GM21526 (cell line): ENCODE data around the gene P2RX1.

ENCODE experiments used
- ATAC-seq: cut with Tn5 transposase; IDR thresholded peaks from one replicate; pipeline ENCODE4 v1.9.1; 2021; ENCODE audit warnings: moderate library complexity; ENCODE audit not compliant: unreplicated experiment, low FRiP score

P2RX1 gene

GRCh38 chr17:3915995-3916696 is at the start of gene P2RX1:
P2RX1 (minus strand) TSS chr17:3916465; CDS start chr17:3916225, 240 bp downstream.
- ATAC-seq: no peak

GRCh38 chr17:3965118-3965800 is 49.0 kb upstream of the P2RX1 start:
- no peak for ATAC-seq

GRCh38 chr17:3964203-3965117 is 48.2 kb upstream of the P2RX1 start, which contains the start of gene ATP2A3:
ATP2A3 (minus strand) TSS chr17:3964437; CDS start chr17:3964291, 146 bp downstream.
- ATAC-seq: peak; percentile 35

GRCh38 chr17:3963237-3964201 is 47.3 kb upstream of the P2RX1 start:
- ATAC-seq: peak; percentile 1

- ATAC-seq: no peak
Measured at GRCh38 chr17:3962965-3963236, 46.6 kb upstream of the P2RX1 start.

GRCh38 chr17:3962217-3962964 is 46.1 kb upstream of the P2RX1 start:
- no peak for ATAC-seq

- ATAC-seq: no peak
Measured at GRCh38 chr17:3961564-3962047, 45.3 kb upstream of the P2RX1 start.

GRCh38 chr17:3960764-3961163 is 44.5 kb upstream of the P2RX1 start:
- ATAC-seq: no peak

GRCh38 chr17:3959921-3960601 is 43.8 kb upstream of the P2RX1 start:
- no peak for ATAC-seq

GRCh38 chr17:3959295-3959899 is 43.1 kb upstream of the P2RX1 start:
- no peak for ATAC-seq

GRCh38 chr17:3957735-3958599 is 41.7 kb upstream of the P2RX1 start:
- no peak for ATAC-seq

GRCh38 chr17:3956983-3957382 is 40.7 kb upstream of the P2RX1 start:
- no peak for ATAC-seq

GRCh38 chr17:3956327-3956957 is 40.2 kb upstream of the P2RX1 start:
- ATAC-seq: no peak

- ATAC-seq: no peak
Measured at GRCh38 chr17:3955673-3955988, 39.4 kb upstream of the P2RX1 start.

GRCh38 chr17:3954976-3955672 is 38.9 kb upstream of the P2RX1 start:
- ATAC-seq: no peak

GRCh38 chr17:3954086-3954485 is 37.8 kb upstream of the P2RX1 start:
- ATAC-seq: no peak
